WERI-Rb-1 (cell line): ENCODE results near the gene MOGAT2.

ENCODE experiments used
- DNase-seq: peaks from one replicate; pipeline ENCODE4 v3.0.0-alpha.2; 2020
- H3K27ac ChIP-seq: fragments of 250-450 bp; sonication (Bioruptor Pico); 2 replicates; pipeline ENCODE4 v1.5.1; 2020; ENCODE audit warnings: mild to moderate bottlenecking, moderate library complexity
- H3K27me3 ChIP-seq: fragments of 250-450 bp; sonication (Bioruptor Pico); 2 replicates; pipeline ENCODE4 v1.5.1; 2021; ENCODE audit warnings: mild to moderate bottlenecking, low read depth, moderate library complexity; ENCODE audit not compliant: insufficient read depth, severe bottlenecking
- H3K36me3 ChIP-seq: fragments of 250-450 bp; sonication (Bioruptor Pico); 2 replicates; pipeline ENCODE4 v1.5.1; 2020; ENCODE audit warnings: mild to moderate bottlenecking, moderate library complexity
- H3K4me3 ChIP-seq: 2 replicates; pipeline ENCODE4 v1.5.1; 2011; ENCODE audit warnings: low read depth, mild to moderate bottlenecking, control low read depth, low read length
- H3K9me3 ChIP-seq: fragments of 250-450 bp; sonication (Bioruptor Pico); 2 replicates; pipeline ENCODE4 v1.5.1; 2021; ENCODE audit warnings: mild to moderate bottlenecking, moderate library complexity; ENCODE audit not compliant: severe bottlenecking
- CTCF ChIP-seq: IDR thresholded peaks from 2 replicates; pipeline ENCODE4 v1.5.1; 2011; ENCODE audit warnings: low read depth, mild to moderate bottlenecking, control low read depth, inconsistent platforms, low read length

Gene MOGAT2

GRCh38 chr11:75760710-75761493 is 43.3 kb downstream of the MOGAT2 start:
- no peaks in the 10 kb centered on the region for H3K9me3 ChIP-seq
- no peaks in the 10 kb centered on the region for H3K36me3 ChIP-seq
- H3K27me3 ChIP-seq, result no peaks in the 10 kb centered on the region
- DNase-seq, result no peak
- no peak overlapping the region for H3K27ac ChIP-seq
- no peak overlapping the region for H3K4me3 ChIP-seq
- no peak for TF ChIP-seq CTCF

- Histone ChIP-seq H3K27me3 (no peaks in the 10 kb centered on the region), H3K36me3 (no peaks in the 10 kb centered on the region), H3K9me3 (no peaks in the 10 kb centered on the region), H3K27ac (no peak overlapping the region), H3K4me3 (no peak overlapping the region)
- no peak for DNase-seq
- TF ChIP-seq CTCF, result no peak
Observed at GRCh38 chr11:75762158-75762557, 44.5 kb downstream of the MOGAT2 start.

- no peak for DNase-seq
- no peaks in the 10 kb centered on the region for H3K27me3 ChIP-seq
- H3K27ac ChIP-seq, result no peak overlapping the region
- H3K4me3 ChIP-seq, result no peak overlapping the region
- TF ChIP-seq CTCF, result no peak
- H3K36me3 ChIP-seq, result no peaks in the 10 kb centered on the region
- peaks cover 4% of the 10 kb centered on the region for H3K9me3 ChIP-seq
Observed at GRCh38 chr11:75762885-75763284, 45.2 kb downstream of the MOGAT2 start.

- Histone ChIP-seq H3K36me3 (no peaks in the 10 kb centered on the region), H3K27ac (no peak overlapping the region), H3K9me3 (peaks cover 7% of the 10 kb centered on the region), H3K4me3 (no peak overlapping the region), H3K27me3 (no peaks in the 10 kb centered on the region)
- DNase-seq, result no peak
- TF ChIP-seq CTCF, result no peak
Observed at GRCh38 chr11:75763846-75764245, 46.2 kb downstream of the MOGAT2 start.

GRCh38 chr11:75765116-75765515 is 47.5 kb downstream of the MOGAT2 start:
- H3K27me3 ChIP-seq, result no peaks in the 10 kb centered on the region
- H3K9me3 ChIP-seq, result peaks cover 8% of the 10 kb centered on the region
- no peak overlapping the region for H3K4me3 ChIP-seq
- H3K27ac ChIP-seq, result no peak overlapping the region
- no peak for TF ChIP-seq CTCF
- H3K36me3 ChIP-seq, result no peaks in the 10 kb centered on the region
- DNase-seq, result no peak
